ENCODE data around the gene FRY.

- TF ChIP-seq CTCF (IDR thresholded peaks at IDR 0.05 in 8 of 11, conservative IDR thresholded peaks at IDR 0.05 in 3 of 11), result no peak
- no peak for TF ChIP-seq POLR2A (IDR thresholded peaks at IDR 0.05)
- TF ChIP-seq POLR2AphosphoS5 (IDR thresholded peaks at IDR 0.05), result no peak
These were observed 43.9 kb upstream of the FRY start for GRCh38 chr13:31987535-31988170.
